ENCODE data around the gene NKX2-4.

DNA sequence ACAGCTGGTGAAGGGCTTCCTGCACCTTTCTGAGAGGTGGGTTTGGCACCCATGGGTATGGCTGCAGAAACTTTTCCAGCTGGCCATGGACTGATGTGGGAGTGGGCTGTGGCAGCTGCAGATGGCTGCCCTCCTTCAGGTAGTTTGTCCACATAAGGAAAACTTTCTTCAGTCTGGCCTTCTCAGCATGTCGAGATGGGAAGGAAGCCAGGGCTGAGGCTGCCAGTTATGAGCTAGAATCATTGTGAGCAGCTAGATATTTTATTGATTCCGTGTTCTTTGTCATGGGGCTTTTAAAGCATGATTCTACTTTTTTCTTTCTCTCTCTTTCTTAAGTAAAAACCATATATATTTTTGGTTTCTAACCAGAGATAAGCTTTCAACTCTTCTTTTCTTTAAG, 16.6 kb downstream of the NKX2-4 start:
- TF ChIP-seq, protein P1, sequence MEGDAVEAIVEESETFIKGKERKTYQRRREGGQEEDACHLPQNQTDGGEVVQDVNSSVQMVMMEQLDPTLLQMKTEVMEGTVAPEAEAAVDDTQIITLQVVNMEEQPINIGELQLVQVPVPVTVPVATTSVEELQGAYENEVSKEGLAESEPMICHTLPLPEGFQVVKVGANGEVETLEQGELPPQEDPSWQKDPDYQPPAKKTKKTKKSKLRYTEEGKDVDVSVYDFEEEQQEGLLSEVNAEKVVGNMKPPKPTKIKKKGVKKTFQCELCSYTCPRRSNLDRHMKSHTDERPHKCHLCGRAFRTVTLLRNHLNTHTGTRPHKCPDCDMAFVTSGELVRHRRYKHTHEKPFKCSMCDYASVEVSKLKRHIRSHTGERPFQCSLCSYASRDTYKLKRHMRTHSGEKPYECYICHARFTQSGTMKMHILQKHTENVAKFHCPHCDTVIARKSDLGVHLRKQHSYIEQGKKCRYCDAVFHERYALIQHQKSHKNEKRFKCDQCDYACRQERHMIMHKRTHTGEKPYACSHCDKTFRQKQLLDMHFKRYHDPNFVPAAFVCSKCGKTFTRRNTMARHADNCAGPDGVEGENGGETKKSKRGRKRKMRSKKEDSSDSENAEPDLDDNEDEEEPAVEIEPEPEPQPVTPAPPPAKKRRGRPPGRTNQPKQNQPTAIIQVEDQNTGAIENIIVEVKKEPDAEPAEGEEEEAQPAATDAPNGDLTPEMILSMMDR (conservative IDR thresholded peaks at IDR 0.05): no peak
- TF ChIP-seq ZFX (IDR thresholded peaks at IDR 0.05): no peak

Data from C4-2B (cell line).